ENCODE results near the gene CDH13.

DNA sequence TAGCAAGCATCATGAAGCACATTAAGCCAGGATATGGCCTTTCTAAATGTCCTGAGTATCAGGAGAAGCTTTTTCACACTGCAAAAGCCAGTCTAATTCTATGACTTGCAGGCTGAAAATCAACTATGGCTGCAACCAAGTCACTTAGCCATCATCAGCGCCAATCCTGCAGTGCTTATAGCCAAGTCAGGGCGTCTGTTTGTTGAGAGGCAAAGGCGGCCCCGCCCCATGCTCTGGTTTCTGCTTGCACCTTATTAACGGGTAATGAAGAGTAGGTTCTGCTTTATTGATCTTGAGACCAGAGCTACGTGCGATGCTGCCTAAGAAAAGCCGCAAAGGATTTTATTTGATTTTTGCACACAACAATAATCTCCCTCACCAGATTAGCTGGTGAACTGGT is 88.4 kb downstream of the CDH13 start:
- TF ChIP-seq CTCF (IDR thresholded peaks at IDR 0.05; ENCODE audit: low read depth, low read length) (no peak), EZH2phosphoT487 (IDR thresholded peaks at IDR 0.05; ENCODE audit: low read depth) (no peak)

Data from OCI-LY3 (cell line).